Testis (tissue), 2 donors: Measurements from ENCODE around the gene RXYLT1.

Experiments
- CTCF ChIP-seq, 3 experiments: fragments of 450-650 bp in 2 of 3; fragments of 200-600 bp in 1 of 3; sonication (generic) in 1 of 3; IDR thresholded peaks; one replicate each; pipeline ENCODE4 v1.5.1; 2016 to 2019; ENCODE audit warnings: antibody characterized with exemption in 3 of 3, mild to moderate bottlenecking in 2 of 3, moderate library complexity in 1 of 3
- POLR2A ChIP-seq: fragments of 450-650 bp; IDR thresholded peaks from one replicate; pipeline ENCODE4 v1.6.1; 2017; ENCODE audit warnings: antibody characterized with exemption, mild to moderate bottlenecking, moderate library complexity

- no peak for TF ChIP-seq CTCF (IDR thresholded peaks at IDR 0.05)
- no peak for TF ChIP-seq POLR2A
Observed at GRCh38 chr12:63843254-63843720, 63.6 kb downstream of the RXYLT1 start.
